HG03521 (cell line): ENCODE results near the gene TSEN54.
A peak's percentile ranks its signal among the peaks of the same experiment; 100 is the strongest.
"Not testable (repeated sequence)": the region's sequence is repeated elsewhere in the genome, so short reads cannot be mapped to it uniquely, and the experiment has no call there.

Experiments
- ATAC-seq: cut with Tn5 transposase; IDR thresholded peaks from one replicate; pipeline ENCODE4 v1.9.1; 2021; ENCODE audit warnings: mild to moderate bottlenecking, moderate library complexity; ENCODE audit not compliant: unreplicated experiment

The TSEN54 gene

GRCh38 chr17:75515496-75516254, 653 bp upstream of the TSEN54 start, which contains the start of gene CASKIN2:
TSS of gene CASKIN2 (minus strand) at chr17:75515537. CDS start at chr17:75513804, 1,733 bp downstream.
- peak; percentile 34 for ATAC-seq

GRCh38 chr17:75516619-75517296, 430 bp downstream of the TSEN54 start:
- ATAC-seq: peak; percentile 14

GRCh38 chr17:75517297-75517865, 1.1 kb downstream of the TSEN54 start:
- no peak for ATAC-seq

- ATAC-seq: no peak
These were observed 1.9 kb downstream of the TSEN54 start for GRCh38 chr17:75518201-75518600.

- ATAC-seq: no peak
These were observed 2.7 kb downstream of the TSEN54 start for GRCh38 chr17:75518983-75519537.

GRCh38 chr17:75520413-75520812, 4.1 kb downstream of the TSEN54 start:
- not testable (repeated sequence) for ATAC-seq

GRCh38 chr17:75521290-75521689, 5.0 kb downstream of the TSEN54 start:
- ATAC-seq: no peak

- no peak for ATAC-seq
These were observed 5.8 kb downstream of the TSEN54 start for GRCh38 chr17:75521951-75522727.

GRCh38 chr17:75523647-75524046, 7.3 kb downstream of the TSEN54 start:
- ATAC-seq: no peak

- ATAC-seq: no peak
These were observed 8.1 kb downstream of the TSEN54 start for GRCh38 chr17:75524269-75524969.

- peak; percentile 71 for ATAC-seq
These were observed 8.9 kb downstream of the TSEN54 start, which contains the start of gene LLGL2 for GRCh38 chr17:75524970-75525805. TSS of gene LLGL2 (plus strand) at chr17:75525697. CDS start at chr17:75543427, 17,730 bp downstream.

GRCh38 chr17:75525806-75526554, 9.7 kb downstream of the TSEN54 start:
- ATAC-seq: peak; percentile 3

GRCh38 chr17:75526555-75527270, 10.4 kb downstream of the TSEN54 start:
- no peak for ATAC-seq

GRCh38 chr17:75530837-75531720, 14.8 kb downstream of the TSEN54 start:
- no peak for ATAC-seq

GRCh38 chr17:75531721-75532072, 15.4 kb downstream of the TSEN54 start:
- no peak for ATAC-seq

GRCh38 chr17:75535119-75535537, 18.8 kb downstream of the TSEN54 start:
- no peak for ATAC-seq

- no peak for ATAC-seq
These were observed 19.5 kb downstream of the TSEN54 start for GRCh38 chr17:75535871-75536270.
